CD4-positive, CD25-positive, alpha-beta regulatory T cell (primary cell): ENCODE measurements around the gene TRPC4AP. TPM values are rescaled to one million over a fixed set of nuclear protein-coding genes. Genes with fewer than 3 reads are reported as not detected.

Experiments
- ATAC-seq, 2 donors: fragments of 150-1000 bp; cut with Tn5 transposase; one replicate each; pipeline ENCODE4 v1.10.0; 2021; ENCODE audit warnings: low read depth in 2 of 2, moderate number of reproducible peaks in 2 of 2, moderate library complexity in 1 of 2
- DNase-seq, 3 donors: peaks; one replicate each; pipeline versions ENCODE4 v3.0.0 to v3.0.0-alpha.2; 2012 to 2022; ENCODE audit warnings: mixed read lengths in 1 of 3
- H3K27ac ChIP-seq: one replicate; pipeline ENCODE4 v1.7.0; 2013; ENCODE audit warnings: mild to moderate bottlenecking, low read length; ENCODE audit not compliant: insufficient read depth, poor library complexity, severe bottlenecking
- H3K27me3 ChIP-seq: one replicate; pipeline ENCODE4 v1.7.0; 2013; ENCODE audit warnings: low read length; ENCODE audit not compliant: control insufficient read depth, insufficient read depth
- H3K36me3 ChIP-seq: one replicate; pipeline ENCODE4 v1.7.0; 2013; ENCODE audit warnings: mild to moderate bottlenecking, low read length, moderate library complexity; ENCODE audit not compliant: control insufficient read depth, insufficient read depth
- H3K4me1 ChIP-seq: 2 replicates; pipeline ENCODE4 v1.7.0; 2013; ENCODE audit warnings: mild to moderate bottlenecking, low read length; ENCODE audit not compliant: insufficient read depth, control insufficient read depth, poor library complexity, severe bottlenecking
- H3K4me3 ChIP-seq: one replicate; pipeline ENCODE4 v1.7.0; 2013; ENCODE audit warnings: low read depth, mild to moderate bottlenecking, low read length, moderate library complexity
- H3K9me3 ChIP-seq, 2 experiments: 1 replicate in 1 of 2; 2 replicates in 1 of 2; pipeline ENCODE4 v1.7.0; 2013; ENCODE audit warnings: low read length in 2 of 2, mild to moderate bottlenecking in 1 of 2, moderate library complexity in 1 of 2; ENCODE audit not compliant: control insufficient read depth in 2 of 2
- H3K27ac Mint-ChIP-seq, 3 donors: one replicate each; pipeline ENCODE4 v1.8.0; 2020 to 2022; ENCODE audit warnings: mild to moderate bottlenecking in 3 of 3, mixed read lengths in 3 of 3, moderate library complexity in 2 of 3
- H3K27me3 Mint-ChIP-seq: one replicate; pipeline ENCODE4 v1.8.0; 2022; ENCODE audit warnings: mild to moderate bottlenecking, mixed read lengths
- H3K36me3 Mint-ChIP-seq: one replicate; pipeline ENCODE4 v1.8.0; 2020; ENCODE audit warnings: mixed read lengths
- H3K4me1 Mint-ChIP-seq, 4 donors: one replicate each; pipeline ENCODE4 v1.8.0; 2020 to 2022; ENCODE audit warnings: mixed read lengths in 4 of 4, mild to moderate bottlenecking in 1 of 4
- H3K4me3 Mint-ChIP-seq, 4 donors: one replicate each; pipeline ENCODE4 v1.8.0; 2020 to 2022; ENCODE audit warnings: mild to moderate bottlenecking in 4 of 4, mixed read lengths in 4 of 4, moderate library complexity in 3 of 4
- H3K9me3 Mint-ChIP-seq, 7 donors: one replicate each; pipeline ENCODE4 v1.8.0; 2020 to 2022; ENCODE audit warnings: mixed read lengths in 7 of 7, mild to moderate bottlenecking in 3 of 7, moderate library complexity in 2 of 7
- polyA plus RNA-seq, 4 donors: library from polyadenylated mRNA; unstranded; fragments of 300-500 nt; fragmentation: Illumina TruSeq; gene quantifications; one replicate each; pipeline ENCODE4 v1.2.3, GENCODE V29; 2021
- total RNA-seq: library from RNA; stranded (reverse); gene quantifications from one replicate; pipeline ENCODE4 v1.2.3, GENCODE V29; 2022

Gene TRPC4AP
- total and polyA plus RNA-seq, 5 donors from 2014 or later, result 58.7 to 76.4 (median 61.2) TPM

DNA sequence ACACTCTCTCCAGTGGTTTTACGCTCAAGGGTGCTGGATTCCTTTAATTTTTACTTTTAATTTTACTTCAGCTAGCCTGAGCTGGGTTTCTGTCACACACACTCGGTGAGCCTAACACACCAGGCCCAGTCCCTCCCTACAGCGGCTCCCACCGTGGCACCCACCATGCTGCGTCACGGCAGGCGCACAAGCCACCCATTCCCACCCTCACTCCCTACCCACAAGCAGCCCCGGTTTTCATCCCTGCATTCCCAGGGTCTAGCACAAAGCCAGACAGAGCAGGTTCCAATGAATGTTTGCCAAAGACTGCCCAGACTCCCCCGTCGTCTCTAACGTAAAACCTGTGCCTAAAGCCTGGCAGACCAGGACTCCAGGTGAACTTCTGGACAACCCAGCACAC is 86.6 kb downstream of the TRPC4AP start:
- Mint-ChIP-seq H3K27ac (no peak overlapping the region), H3K9me3 (peaks cover 0 to 1% (median 0%) of the 10 kb centered on the region in 7 donors), H3K4me1 (no peaks in the 10 kb centered on the region), H3K4me3 (no peak overlapping the region), H3K36me3 (peaks cover 35% of the 10 kb centered on the region), H3K27me3 (no peaks in the 10 kb centered on the region)
- Histone ChIP-seq H3K9me3 (no peaks in the 10 kb centered on the region), H3K27me3 (no peaks in the 10 kb centered on the region), H3K27ac (no peak overlapping the region), H3K4me3 (no peak overlapping the region), H3K4me1 (no peaks in the 10 kb centered on the region), H3K36me3 (peaks cover 91% of the 10 kb centered on the region)
- ATAC-seq, result no peak
- no peak for DNase-seq

DNA sequence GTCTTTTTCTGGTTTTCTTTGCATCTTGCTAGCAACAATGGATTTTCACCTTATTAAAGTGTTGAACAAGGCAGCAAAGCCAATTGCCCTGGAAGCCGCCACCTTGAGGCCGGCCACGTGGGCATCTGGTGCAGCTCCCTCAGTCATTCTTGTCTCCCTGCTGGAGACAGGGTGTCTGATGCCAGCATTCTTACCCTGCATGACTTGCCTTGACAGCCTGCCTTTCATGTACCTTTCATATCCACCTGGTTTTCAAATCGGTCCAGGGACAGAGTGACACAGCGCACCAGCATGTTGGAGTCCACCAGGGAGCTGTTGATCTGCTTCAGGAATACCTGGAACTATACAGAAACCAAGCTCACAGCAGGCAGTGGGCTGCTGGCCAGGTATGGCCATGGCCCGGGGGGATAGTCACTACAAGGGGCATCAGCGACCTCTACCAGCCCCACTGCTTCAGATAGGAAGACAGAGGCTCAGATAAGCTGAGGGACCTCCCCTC is 87.1 kb downstream of the TRPC4AP start:
- H3K9me3 ChIP-seq, result no peaks in the 10 kb centered on the region
- peaks cover 35% of the 10 kb centered on the region for H3K36me3 Mint-ChIP-seq
- peaks cover 0 to 1% (median 0%) of the 10 kb centered on the region in 7 donors for H3K9me3 Mint-ChIP-seq
- H3K27ac ChIP-seq, result no peak overlapping the region
- H3K27me3 Mint-ChIP-seq, result no peaks in the 10 kb centered on the region
- H3K4me1 Mint-ChIP-seq, result no peaks in the 10 kb centered on the region
- no peak overlapping the region for H3K4me3 ChIP-seq
- DNase-seq, result no peak
- no peak overlapping the region for H3K27ac Mint-ChIP-seq
- no peaks in the 10 kb centered on the region for H3K4me1 ChIP-seq
- H3K36me3 ChIP-seq, result peaks cover 95% of the 10 kb centered on the region
- H3K27me3 ChIP-seq, result no peaks in the 10 kb centered on the region
- no peak overlapping the region for H3K4me3 Mint-ChIP-seq
- ATAC-seq, result no peak

DNA sequence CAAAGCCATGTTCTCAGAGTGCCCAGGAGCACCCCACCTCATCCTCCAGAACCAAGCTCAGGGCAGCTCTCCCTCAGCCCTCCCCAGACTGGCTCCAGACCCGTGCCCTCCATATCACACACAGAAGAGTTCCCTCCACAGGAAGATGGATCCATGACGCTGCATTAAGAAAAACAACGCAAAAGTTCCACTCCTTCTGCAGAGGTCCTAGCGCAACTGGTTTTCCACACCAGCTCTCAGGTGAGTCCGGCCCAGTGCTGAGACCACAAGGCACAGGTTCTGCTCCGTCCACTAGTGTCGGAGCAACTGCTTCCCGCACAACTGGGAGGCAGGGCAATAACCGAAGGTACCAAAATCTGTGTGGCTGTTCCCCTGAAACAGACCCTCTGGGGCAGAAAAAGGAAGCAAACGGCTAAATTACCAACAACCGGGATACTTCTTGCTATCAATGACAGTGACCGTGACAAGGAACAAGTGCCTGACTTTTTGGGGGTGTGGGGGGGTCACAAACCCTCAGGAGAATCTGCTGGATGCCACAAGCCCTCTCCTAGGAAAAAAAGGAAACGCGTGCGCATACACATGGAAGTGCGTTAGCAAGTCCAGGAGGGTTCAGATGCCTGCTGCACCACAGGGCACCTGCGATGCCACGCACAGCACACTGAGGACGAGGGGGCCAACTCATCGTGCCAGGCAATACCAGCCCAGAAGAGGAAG is 87.7 kb downstream of the TRPC4AP start:
- Mint-ChIP-seq H3K27me3 (no peaks in the 10 kb centered on the region), H3K4me3 (no peak overlapping the region), H3K9me3 (peaks cover 0 to 1% (median 0%) of the 10 kb centered on the region in 7 donors), H3K27ac (no peak overlapping the region), H3K4me1 (no peaks in the 10 kb centered on the region), H3K36me3 (peaks cover 37% of the 10 kb centered on the region)
- Histone ChIP-seq H3K4me1 (no peaks in the 10 kb centered on the region), H3K4me3 (no peak overlapping the region), H3K27ac (no peak overlapping the region), H3K36me3 (peaks cover 94% of the 10 kb centered on the region), H3K9me3 (no peaks in the 10 kb centered on the region), H3K27me3 (no peaks in the 10 kb centered on the region)
- DNase-seq (no peak), ATAC-seq (no peak)

- Mint-ChIP-seq H3K36me3 (peaks cover 34% of the 10 kb centered on the region), H3K27ac (no peak overlapping the region), H3K4me3 (no peak overlapping the region), H3K9me3 (peaks cover 0 to 2% (median 0%) of the 10 kb centered on the region in 7 donors), H3K27me3 (no peaks in the 10 kb centered on the region), H3K4me1 (no peaks in the 10 kb centered on the region)
- DNase-seq (no peak), ATAC-seq (no peak)
- no peak overlapping the region for H3K27ac ChIP-seq
- H3K9me3 ChIP-seq, result no peaks in the 10 kb centered on the region
- no peak overlapping the region for H3K4me3 ChIP-seq
- H3K27me3 ChIP-seq, result no peaks in the 10 kb centered on the region
- H3K36me3 ChIP-seq, result peaks cover 92% of the 10 kb centered on the region
- H3K4me1 ChIP-seq, result no peaks in the 10 kb centered on the region
These were observed 88.4 kb downstream of the TRPC4AP start for GRCh38 chr20:35004051-35004725.

- Histone ChIP-seq H3K27me3 (no peaks in the 10 kb centered on the region), H3K27ac (no peak overlapping the region), H3K36me3 (peaks cover 87% of the 10 kb centered on the region), H3K9me3 (no peaks in the 10 kb centered on the region), H3K4me1 (no peaks in the 10 kb centered on the region), H3K4me3 (no peak overlapping the region)
- no peaks in the 10 kb centered on the region for H3K27me3 Mint-ChIP-seq
- no peak overlapping the region for H3K27ac Mint-ChIP-seq
- no peaks in the 10 kb centered on the region for H3K4me1 Mint-ChIP-seq
- peaks cover 29% of the 10 kb centered on the region for H3K36me3 Mint-ChIP-seq
- H3K4me3 Mint-ChIP-seq, result no peak overlapping the region
- peaks cover 0 to 2% (median 0%) of the 10 kb centered on the region in 7 donors for H3K9me3 Mint-ChIP-seq
- no peak for ATAC-seq
- DNase-seq, result no peak
These were observed 89.2 kb downstream of the TRPC4AP start for GRCh38 chr20:35003211-35004031.

- H3K4me1 Mint-ChIP-seq, result peaks cover 0 to 3% (median under 1%) of the 10 kb centered on the region in 4 donors
- DNase-seq (no peak), ATAC-seq (no peak)
- no peaks in the 10 kb centered on the region for H3K27me3 Mint-ChIP-seq
- no peaks in the 10 kb centered on the region for H3K27me3 ChIP-seq
- peaks cover 85% of the 10 kb centered on the region for H3K36me3 ChIP-seq
- no peak overlapping the region for H3K27ac ChIP-seq
- H3K36me3 Mint-ChIP-seq, result peaks cover 29% of the 10 kb centered on the region
- H3K4me3 Mint-ChIP-seq, result no peak overlapping the region
- no peak overlapping the region for H3K4me3 ChIP-seq
- H3K4me1 ChIP-seq, result no peaks in the 10 kb centered on the region
- H3K9me3 Mint-ChIP-seq, result peaks cover 0 to 2% (median 0%) of the 10 kb centered on the region in 7 donors
- H3K27ac Mint-ChIP-seq, result no peak overlapping the region
- H3K9me3 ChIP-seq, result no peaks in the 10 kb centered on the region
These were observed 90.0 kb downstream of the TRPC4AP start for GRCh38 chr20:35002426-35003210.
